HuH-7.5 (cell line): Measurements from ENCODE around the gene DGKE.

Experiments used
- DNase-seq: peaks from one replicate; pipeline ENCODE4 v3.0.0; 2011; ENCODE audit warnings: low spot score

The DGKE gene

DNA sequence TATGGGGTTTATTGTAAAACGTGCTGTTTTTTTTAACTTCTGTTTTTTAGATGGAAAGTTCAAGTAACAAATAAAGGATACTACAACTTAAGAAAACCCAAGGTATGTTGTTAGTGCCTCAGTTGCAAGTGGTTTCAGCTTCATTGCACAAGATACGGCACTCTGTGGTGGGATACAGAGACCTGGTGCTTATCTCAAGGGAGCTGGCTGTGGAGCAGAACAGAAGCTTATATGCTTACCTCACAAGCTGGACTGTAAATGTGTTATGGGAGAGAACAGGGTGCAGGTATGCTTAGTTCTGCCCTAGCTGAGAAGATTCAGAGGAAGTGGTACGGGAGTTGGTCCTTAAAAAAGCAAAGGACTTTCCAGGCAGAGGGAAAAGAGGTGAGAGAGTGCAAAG is 15.2 kb downstream of the DGKE start:
- no peak for DNase-seq

DNA sequence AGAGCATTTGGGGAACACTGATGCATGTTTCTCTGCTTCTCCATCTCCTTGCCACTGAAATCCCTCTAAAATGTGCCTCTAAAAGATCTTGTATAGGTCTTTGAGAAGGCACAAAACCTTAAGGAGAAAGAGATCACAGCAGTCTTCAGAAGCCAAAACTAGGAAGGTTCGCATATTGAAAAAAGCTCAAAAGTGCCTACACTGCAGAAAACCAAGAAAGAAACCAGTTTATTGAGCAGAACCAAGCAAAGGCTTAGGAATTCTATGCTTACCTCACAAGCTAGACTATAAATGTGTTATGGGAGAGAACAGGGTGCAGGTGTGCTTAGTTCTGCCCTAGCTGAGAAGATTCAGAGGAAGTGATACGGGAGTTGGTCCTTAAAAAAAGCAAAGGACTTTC is 16.6 kb downstream of the DGKE start:
- no peak for DNase-seq

- no peak for DNase-seq
Measured at GRCh38 chr17:56851008-56851407, 17.1 kb downstream of the DGKE start.

DNA sequence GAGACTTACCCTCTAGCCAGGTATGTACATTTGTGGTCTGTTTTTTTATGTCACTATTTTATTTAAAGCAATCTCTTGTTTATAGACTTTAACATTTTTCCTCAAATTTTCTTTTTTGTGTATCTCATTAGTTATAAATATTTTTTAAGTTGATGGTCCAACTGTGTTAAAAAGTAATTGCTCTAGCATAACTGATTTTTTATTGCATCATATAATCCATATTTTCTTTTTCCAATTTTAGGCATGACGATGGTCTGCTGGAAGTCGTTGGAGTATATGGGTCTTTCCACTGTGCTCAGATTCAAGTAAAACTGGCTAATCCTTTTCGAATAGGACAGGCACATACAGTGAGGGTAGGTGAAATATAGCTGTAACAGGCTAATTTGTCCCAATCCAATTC is 27.9 kb downstream of the DGKE start:
- DNase-seq, result no peak

DNA sequence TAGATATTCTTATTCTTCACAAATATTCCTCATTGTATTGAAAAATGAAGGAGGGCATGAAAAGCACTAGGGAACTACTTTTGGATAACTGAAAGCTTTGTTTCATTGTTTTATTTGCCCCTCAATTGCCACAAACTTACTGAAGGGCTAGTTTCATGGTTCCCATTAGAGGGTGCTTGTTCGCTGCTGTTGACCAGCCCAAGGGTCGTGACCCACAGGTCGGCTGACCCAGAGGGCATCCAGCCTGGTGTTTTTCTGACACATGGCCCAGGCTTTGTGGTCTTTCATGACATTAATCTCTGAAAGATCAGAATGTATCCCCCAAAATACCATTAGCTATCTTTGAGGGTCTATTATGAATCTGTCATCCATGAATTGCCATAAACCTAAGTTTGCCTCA is 30.0 kb downstream of the DGKE start:
- DNase-seq, result no peak

- no peak for DNase-seq
Measured at GRCh38 chr17:56866076-56866475, 32.1 kb downstream of the DGKE start.

GRCh38 chr17:56866496-56866895 is 32.5 kb downstream of the DGKE start:
- no peak for DNase-seq

GRCh38 chr17:56867948-56868376 is 34.0 kb downstream of the DGKE start:
- DNase-seq, result no peak

- DNase-seq, result no peak
Measured at GRCh38 chr17:56868716-56869115, 34.8 kb downstream of the DGKE start.

GRCh38 chr17:56870081-56870651 is 36.2 kb downstream of the DGKE start:
- DNase-seq, result no peak

DNA sequence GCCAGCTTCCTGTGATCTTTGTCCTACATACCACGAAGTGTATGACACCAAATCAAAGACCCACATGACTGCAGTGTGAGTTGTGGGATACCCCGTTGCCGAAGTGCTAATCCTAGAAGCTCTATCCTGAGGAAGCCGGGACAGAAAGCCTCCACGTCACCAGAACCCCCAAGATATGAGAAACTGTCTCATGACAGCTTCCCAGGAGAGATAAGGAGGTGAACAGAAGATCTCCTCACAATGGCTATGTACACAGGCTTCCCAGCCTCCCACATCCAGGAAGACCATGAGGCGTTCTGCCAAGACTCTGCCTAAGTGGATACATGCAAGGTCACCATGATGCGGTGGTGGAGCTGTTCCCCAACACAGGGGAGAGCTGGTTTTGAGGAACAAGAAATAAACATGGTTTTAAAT is 42.8 kb downstream of the DGKE start:
- no peak for DNase-seq

GRCh38 chr17:56879280-56879679 is 45.3 kb downstream of the DGKE start:
- DNase-seq, result no peak

- no peak for DNase-seq
Measured at GRCh38 chr17:56880133-56880532, 46.2 kb downstream of the DGKE start.

DNA sequence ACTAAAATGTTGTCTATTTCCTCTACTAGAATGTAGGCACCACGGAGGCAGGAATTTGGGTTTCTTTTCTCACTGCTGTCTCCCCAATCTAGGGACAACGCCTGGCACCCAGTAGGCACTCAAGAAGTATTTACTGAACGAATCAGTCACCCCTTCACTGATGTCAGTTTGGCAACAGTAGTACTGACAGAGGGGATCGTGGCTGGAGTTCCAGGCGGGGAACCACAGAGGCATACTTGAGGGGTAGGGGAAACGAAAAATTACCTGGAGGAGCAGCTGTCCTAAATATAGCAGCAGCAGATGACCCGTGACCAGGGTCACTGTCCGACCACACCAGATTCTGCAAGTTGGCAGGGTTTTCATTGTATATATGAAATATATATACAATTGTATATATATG is 46.6 kb downstream of the DGKE start:
- no peak for DNase-seq

- no peak for DNase-seq
Measured at GRCh38 chr17:56881685-56882295, 47.8 kb downstream of the DGKE start.

GRCh38 chr17:56883616-56884015 is 49.7 kb downstream of the DGKE start:
- DNase-seq, result no peak

DNA sequence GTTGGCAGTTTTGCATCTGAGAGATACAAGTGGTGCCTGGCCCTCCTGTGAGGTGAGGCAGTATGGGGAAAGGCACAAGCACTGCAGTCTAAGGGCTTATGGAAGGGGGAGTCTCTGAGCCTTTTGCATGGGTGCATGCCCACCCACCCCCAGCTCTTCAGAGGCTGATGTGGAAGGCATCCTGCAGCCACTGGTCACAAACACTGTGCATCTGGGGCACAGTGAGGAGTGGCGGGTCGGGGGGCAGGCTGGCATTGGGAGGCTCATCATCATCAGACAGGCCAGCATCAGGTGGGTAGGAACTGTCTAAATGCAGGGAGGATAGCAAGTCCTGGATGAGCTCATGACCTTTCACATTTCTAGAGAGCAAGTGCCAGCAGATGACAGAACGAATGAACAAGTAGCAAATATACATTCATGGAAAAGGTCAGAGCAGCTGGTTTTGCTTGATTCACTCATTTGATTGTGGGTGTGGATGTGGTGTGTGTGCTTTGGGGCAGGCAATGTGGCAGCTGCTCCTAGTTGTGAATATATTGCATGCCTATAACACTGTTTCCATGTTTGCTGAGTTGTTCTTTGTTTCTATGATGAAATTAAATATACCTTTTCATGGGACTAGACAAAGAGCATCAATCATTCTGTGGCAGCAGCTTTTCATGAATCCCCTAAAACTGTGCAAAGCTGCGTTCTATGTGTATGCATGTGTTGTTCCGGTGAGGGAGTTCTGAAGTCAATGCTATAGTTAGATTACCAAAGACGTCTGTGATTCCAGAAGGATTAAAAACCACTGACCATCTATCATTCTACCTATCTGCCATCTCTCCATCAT is 50.7 kb downstream of the DGKE start:
- no peak for DNase-seq

DNA sequence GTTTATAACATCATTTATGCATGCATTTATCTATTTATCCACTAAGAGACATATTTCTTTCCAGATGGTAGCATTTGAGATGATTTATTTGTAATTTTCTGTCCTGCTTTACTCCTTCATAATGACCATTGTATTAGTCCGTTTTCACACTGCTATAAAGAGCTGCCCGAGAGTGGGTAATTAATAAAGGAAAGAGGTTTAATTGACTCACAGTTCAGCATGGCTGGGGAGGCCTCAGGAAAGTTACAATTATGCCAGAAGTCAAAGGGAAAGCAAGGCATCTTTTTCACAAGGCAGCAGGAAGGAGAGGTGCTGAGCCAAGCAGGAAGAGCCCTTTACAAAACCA is 51.3 kb downstream of the DGKE start:
- no peak for DNase-seq

GRCh38 chr17:56886288-56886731 is 52.4 kb downstream of the DGKE start:
- no peak for DNase-seq

- no peak for DNase-seq
Measured at GRCh38 chr17:56887105-56887504, 53.2 kb downstream of the DGKE start.

GRCh38 chr17:56887552-56888467 is 53.9 kb downstream of the DGKE start:
- DNase-seq, result no peak

DNA sequence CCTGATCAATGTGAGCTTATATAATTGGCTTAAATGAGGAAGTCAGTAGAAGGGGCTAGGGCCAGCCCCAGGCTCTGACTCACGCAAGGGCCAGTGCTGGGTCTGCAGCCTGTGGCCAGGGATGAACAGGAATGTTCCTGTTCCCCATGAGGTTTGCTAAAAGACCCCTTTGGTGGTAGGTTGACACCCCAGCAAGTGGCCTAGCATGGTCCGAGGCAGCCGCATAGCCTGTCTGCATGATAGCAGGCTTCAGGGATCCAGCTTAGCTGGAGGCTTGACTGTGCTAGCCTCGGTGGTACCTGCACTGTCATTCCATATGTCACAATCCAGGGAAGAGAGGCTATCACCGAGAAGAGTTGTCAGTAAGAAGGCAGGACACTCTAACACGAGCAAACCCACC is 56.4 kb downstream of the DGKE start:
- DNase-seq, result no peak
